Measurements from ENCODE around the gene SETSIP. TPM values are rescaled to one million over a fixed set of nuclear protein-coding genes. Genes with fewer than 3 reads are reported as not detected.

Gene SETSIP
- total and polyA plus RNA-seq, 2 experiments from 2014 or later = not detected

GRCh38 chr1:92117526-92117925 is 42.3 kb upstream of the SETSIP start:
- H3K4me1 ChIP-seq (ENCODE audit: insufficient read depth) = no peaks in the 10 kb centered on the region
- WGBS (ENCODE audit: low lambda C conversion rate, missing lambda C conversion rate) = 80% methylated on average over 2 of the region's 2 CpGs
- no peak for DNase-seq (ENCODE audit: low spot score)
- H4K20me1 ChIP-seq (ENCODE audit: insufficient read depth, poor library complexity, severe bottlenecking) = no peaks in the 10 kb centered on the region
- H3K36me3 ChIP-seq (replicated peaks; ENCODE audit: insufficient read depth, low read depth) = no peaks in the 10 kb centered on the region
- TF ChIP-seq EZH2phosphoT487 (IDR thresholded peaks at IDR 0.05; ENCODE audit: low read depth, severe bottlenecking, unreplicated experiment) = no peak
- no peak for TF ChIP-seq EZH2 (IDR thresholded peaks at IDR 0.05; ENCODE audit: borderline replicate concordance)
- TF ChIP-seq, protein P1, sequence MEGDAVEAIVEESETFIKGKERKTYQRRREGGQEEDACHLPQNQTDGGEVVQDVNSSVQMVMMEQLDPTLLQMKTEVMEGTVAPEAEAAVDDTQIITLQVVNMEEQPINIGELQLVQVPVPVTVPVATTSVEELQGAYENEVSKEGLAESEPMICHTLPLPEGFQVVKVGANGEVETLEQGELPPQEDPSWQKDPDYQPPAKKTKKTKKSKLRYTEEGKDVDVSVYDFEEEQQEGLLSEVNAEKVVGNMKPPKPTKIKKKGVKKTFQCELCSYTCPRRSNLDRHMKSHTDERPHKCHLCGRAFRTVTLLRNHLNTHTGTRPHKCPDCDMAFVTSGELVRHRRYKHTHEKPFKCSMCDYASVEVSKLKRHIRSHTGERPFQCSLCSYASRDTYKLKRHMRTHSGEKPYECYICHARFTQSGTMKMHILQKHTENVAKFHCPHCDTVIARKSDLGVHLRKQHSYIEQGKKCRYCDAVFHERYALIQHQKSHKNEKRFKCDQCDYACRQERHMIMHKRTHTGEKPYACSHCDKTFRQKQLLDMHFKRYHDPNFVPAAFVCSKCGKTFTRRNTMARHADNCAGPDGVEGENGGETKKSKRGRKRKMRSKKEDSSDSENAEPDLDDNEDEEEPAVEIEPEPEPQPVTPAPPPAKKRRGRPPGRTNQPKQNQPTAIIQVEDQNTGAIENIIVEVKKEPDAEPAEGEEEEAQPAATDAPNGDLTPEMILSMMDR (IDR thresholded peaks at IDR 0.05; ENCODE audit: poor library complexity) = no peak
- no peaks in the 10 kb centered on the region for H3K9me2 ChIP-seq (replicated peaks; ENCODE audit: insufficient read depth)
- no peak overlapping the region for H3K4me2 ChIP-seq
- H2AFZ ChIP-seq = no peak overlapping the region
- no peaks in the 10 kb centered on the region for H3K79me2 ChIP-seq
- no peaks in the 10 kb centered on the region for H3K27me3 ChIP-seq
- H3K27ac ChIP-seq = no peak overlapping the region
- H3K4me3 ChIP-seq = no peak overlapping the region
- H3K9me3 ChIP-seq (ENCODE audit: low read depth) = no peaks in the 10 kb centered on the region

DNA sequence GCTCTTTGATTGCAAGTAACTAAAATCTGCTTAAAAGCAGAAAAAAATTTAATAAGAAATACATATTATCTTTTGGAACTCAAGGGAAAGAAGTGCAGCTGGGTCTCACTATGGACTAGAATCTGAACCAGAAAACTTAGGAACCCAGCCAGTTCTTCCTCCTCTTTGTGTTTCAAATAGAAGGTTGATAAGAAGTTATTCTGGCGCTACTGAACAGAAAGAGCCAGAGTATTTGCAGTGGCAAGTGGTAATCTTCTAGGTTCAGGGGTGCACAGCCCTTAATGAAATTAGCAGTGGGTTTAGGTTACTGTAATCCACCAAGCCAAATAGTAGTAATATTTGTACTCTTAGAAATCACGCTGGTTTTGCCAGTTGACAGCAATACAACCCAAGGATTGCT is 33.4 kb upstream of the SETSIP start:
- Histone ChIP-seq H3K36me3 (replicated peaks; ENCODE audit: insufficient read depth, low read depth) (no peaks in the 10 kb centered on the region), H4K20me1 (ENCODE audit: insufficient read depth, poor library complexity, severe bottlenecking) (no peaks in the 10 kb centered on the region), H3K9me3 (ENCODE audit: low read depth) (no peaks in the 10 kb centered on the region), H3K27ac (no peak overlapping the region), H3K79me2 (no peaks in the 10 kb centered on the region), H3K9me2 (replicated peaks; ENCODE audit: insufficient read depth) (no peaks in the 10 kb centered on the region), H3K4me2 (no peak overlapping the region), H3K4me1 (ENCODE audit: insufficient read depth) (no peaks in the 10 kb centered on the region), H3K4me3 (no peak overlapping the region), H3K27me3 (no peaks in the 10 kb centered on the region), H2AFZ (no peak overlapping the region)
- WGBS (ENCODE audit: low lambda C conversion rate, missing lambda C conversion rate) = 98% methylated on average over 2 of the region's 2 CpGs
- no peak for DNase-seq (ENCODE audit: low spot score)
- no peak for TF ChIP-seq EZH2phosphoT487 (IDR thresholded peaks at IDR 0.05; ENCODE audit: low read depth, severe bottlenecking, unreplicated experiment)
- TF ChIP-seq EZH2 (IDR thresholded peaks at IDR 0.05; ENCODE audit: borderline replicate concordance) = no peak
- TF ChIP-seq, protein P1 (IDR thresholded peaks at IDR 0.05; ENCODE audit: poor library complexity) = no peak

GRCh38 chr1:92105546-92106081 is 30.4 kb upstream of the SETSIP start:
- DNase-seq (ENCODE audit: low spot score) = no peak
- Histone ChIP-seq H3K36me3 (replicated peaks; ENCODE audit: insufficient read depth, low read depth) (no peaks in the 10 kb centered on the region), H4K20me1 (ENCODE audit: insufficient read depth, poor library complexity, severe bottlenecking) (no peaks in the 10 kb centered on the region), H3K4me3 (no peak overlapping the region), H2AFZ (no peak overlapping the region), H3K9me3 (ENCODE audit: low read depth) (no peaks in the 10 kb centered on the region), H3K4me1 (ENCODE audit: insufficient read depth) (no peaks in the 10 kb centered on the region), H3K4me2 (no peak overlapping the region), H3K27ac (no peak overlapping the region), H3K9me2 (replicated peaks; ENCODE audit: insufficient read depth) (no peaks in the 10 kb centered on the region), H3K27me3 (no peaks in the 10 kb centered on the region), H3K79me2 (no peaks in the 10 kb centered on the region)
- no peak for TF ChIP-seq EZH2phosphoT487 (IDR thresholded peaks at IDR 0.05; ENCODE audit: low read depth, severe bottlenecking, unreplicated experiment)
- TF ChIP-seq EZH2 (IDR thresholded peaks at IDR 0.05; ENCODE audit: borderline replicate concordance) = no peak
- TF ChIP-seq, protein P1 (IDR thresholded peaks at IDR 0.05; ENCODE audit: poor library complexity) = no peak
- WGBS (ENCODE audit: low lambda C conversion rate, missing lambda C conversion rate) = 85% methylated on average over 3 of the region's 3 CpGs

- no peak for DNase-seq (ENCODE audit: low spot score)
- TF ChIP-seq EZH2 (IDR thresholded peaks at IDR 0.05; ENCODE audit: borderline replicate concordance) = no peak
- no peak for TF ChIP-seq EZH2phosphoT487 (IDR thresholded peaks at IDR 0.05; ENCODE audit: low read depth, severe bottlenecking, unreplicated experiment)
- TF ChIP-seq, protein P1 (IDR thresholded peaks at IDR 0.05; ENCODE audit: poor library complexity) = no peak
- no peaks in the 10 kb centered on the region for H3K36me3 ChIP-seq (replicated peaks; ENCODE audit: insufficient read depth, low read depth)
Observed at GRCh38 chr1:92096317-92096716, 21.1 kb upstream of the SETSIP start.

More at GRCh38 chr1:92096317-92096716, 21.1 kb upstream of the SETSIP start:
- Histone ChIP-seq H3K27me3 (no peaks in the 10 kb centered on the region), H3K9me3 (ENCODE audit: low read depth) (no peaks in the 10 kb centered on the region), H3K79me2 (no peaks in the 10 kb centered on the region), H2AFZ (no peak overlapping the region), H3K4me3 (no peak overlapping the region), H3K9me2 (replicated peaks; ENCODE audit: insufficient read depth) (no peaks in the 10 kb centered on the region), H3K4me2 (no peak overlapping the region), H3K27ac (no peak overlapping the region), H3K4me1 (ENCODE audit: insufficient read depth) (no peaks in the 10 kb centered on the region), H4K20me1 (ENCODE audit: insufficient read depth, poor library complexity, severe bottlenecking) (no peaks in the 10 kb centered on the region)
